Colonic mucosa (tissue), 4 donors: ENCODE measurements around the gene DIRAS1. TPM values are rescaled to one million over a fixed set of nuclear protein-coding genes. Genes with fewer than 3 reads are reported as not detected.

Experiments used
- DNase-seq: peaks from one replicate; pipeline ENCODE4 v3.0.0-alpha.2; 2020
- H3K27ac ChIP-seq: fragments of 200-600 bp; one replicate; pipeline ENCODE4 v1.8.0; 2021
- H3K27me3 ChIP-seq: fragments of 200-600 bp; one replicate; pipeline ENCODE4 v1.8.0; 2021
- H3K36me3 ChIP-seq: fragments of 200-600 bp; one replicate; pipeline ENCODE4 v1.8.0; 2021
- H3K4me1 ChIP-seq: fragments of 200-600 bp; one replicate; pipeline ENCODE4 v1.8.0; 2021; ENCODE audit warnings: mild to moderate bottlenecking
- H3K4me3 ChIP-seq: fragments of 200-600 bp; one replicate; pipeline ENCODE4 v1.8.0; 2021
- H3K9ac ChIP-seq, 2 donors: one replicate each; pipeline ENCODE4 v1.7.0; 2013; ENCODE audit warnings: control low read depth in 2 of 2, low read depth in 2 of 2, low read length in 2 of 2
- H3K9me3 ChIP-seq: fragments of 200-600 bp; one replicate; pipeline ENCODE4 v1.8.0; 2021
- CTCF ChIP-seq: fragments of 200-600 bp; IDR thresholded peaks from one replicate; pipeline ENCODE4 v1.8.0; 2022; ENCODE audit warnings: antibody characterized with exemption, mild to moderate bottlenecking
- intact Hi-C: fragments of 100-400 bp; cut with DNase I; formaldehyde crosslinking; loops from one replicate; pipeline ENCODE4 v1.14.1; 2022
- total RNA-seq, 2 donors: library from RNA; stranded (reverse); fragmentation: NEBNext Ultra II Directional in 1 of 2; extraction: Animal tissue kit (Norgen Biotek cat#: 25700) in 1 of 2; gene quantifications; one replicate each; pipeline ENCODE4 v1.2.1, GENCODE V29; 2021
- donor health status: healthy.
- donor health status: DM: no; HTN: no; CAD: no.
- donor health status: DM: no; HTN: no; CAD: no.

DIRAS1 gene
- total RNA-seq, 2 donors from 2014 or later, result 0.49 to 1.7 TPM

- H3K27me3 ChIP-seq, result peaks cover 36% of the 10 kb centered on the region
- DNase-seq, result no peak
These were observed 3.0 kb upstream of the DIRAS1 start for GRCh38 chr19:2724148-2724557.

DNA sequence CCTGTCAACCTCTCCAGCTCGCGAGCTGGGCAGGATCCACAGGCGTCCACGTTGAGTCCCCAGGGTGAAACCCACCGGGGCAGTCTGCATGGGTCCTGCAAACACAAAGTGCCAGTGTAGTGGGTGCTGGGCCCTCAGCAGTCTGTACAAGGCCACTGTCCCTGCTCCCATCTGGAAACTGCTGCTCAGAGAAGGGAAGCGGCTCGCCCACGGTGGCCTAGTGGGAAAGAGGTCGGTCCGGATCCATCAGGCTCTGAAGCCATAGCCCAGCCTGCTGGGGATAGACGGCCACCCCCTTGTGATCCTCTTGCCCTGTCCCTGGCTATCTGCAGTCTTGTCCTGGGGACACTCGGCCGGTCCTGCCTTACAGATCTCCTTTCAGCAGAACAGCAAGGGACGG, 2.6 kb upstream of the DIRAS1 start:
- Histone ChIP-seq H3K4me1 (no peaks in the 10 kb centered on the region), H3K9me3 (no peaks in the 10 kb centered on the region), H3K9ac (no peak overlapping the region), H3K27ac (no peak overlapping the region), H3K27me3 (peaks cover 36% of the 10 kb centered on the region), H3K4me3 (no peak overlapping the region), H3K36me3 (no peaks in the 10 kb centered on the region)
- no peak for TF ChIP-seq CTCF
- intact Hi-C loops, result no loop called here
- DNase-seq, result no peak

More at GRCh38 chr19:2724148-2724557, 3.0 kb upstream of the DIRAS1 start:
- intact Hi-C loops, result no loop called here
- H3K9ac ChIP-seq, result no peak overlapping the region
- no peak overlapping the region for H3K27ac ChIP-seq
- no peaks in the 10 kb centered on the region for H3K4me1 ChIP-seq
- H3K36me3 ChIP-seq, result no peaks in the 10 kb centered on the region
- no peaks in the 10 kb centered on the region for H3K9me3 ChIP-seq
- no peak overlapping the region for H3K4me3 ChIP-seq
- no peak for TF ChIP-seq CTCF

DNA sequence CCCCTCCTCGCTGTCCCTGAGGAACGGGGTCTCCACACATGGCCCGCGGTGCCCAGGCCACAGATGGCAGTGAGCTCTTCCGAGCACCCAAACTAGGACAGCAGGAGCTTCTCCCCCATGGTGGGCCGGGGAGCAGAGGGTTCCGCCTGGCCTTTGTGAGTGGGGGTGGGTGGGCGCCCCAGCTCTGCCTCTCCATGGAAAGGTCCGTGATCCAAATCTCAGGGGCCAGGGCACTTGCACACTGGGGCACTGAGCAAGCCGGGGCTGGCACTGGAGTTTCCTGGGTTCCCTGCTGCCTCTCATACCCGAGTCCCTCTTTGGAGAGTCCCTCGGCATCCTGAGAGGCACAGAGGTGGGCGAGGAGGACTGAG, 2.2 kb upstream of the DIRAS1 start:
- no peak for TF ChIP-seq CTCF
- H3K9me3 ChIP-seq, result no peaks in the 10 kb centered on the region
- H3K27me3 ChIP-seq, result peaks cover 36% of the 10 kb centered on the region
- H3K27ac ChIP-seq, result no peak overlapping the region
- no peak overlapping the region for H3K4me3 ChIP-seq
- no peak overlapping the region for H3K9ac ChIP-seq
- intact Hi-C loops, result no loop called here
- H3K4me1 ChIP-seq, result no peaks in the 10 kb centered on the region
- DNase-seq, result no peak
- no peaks in the 10 kb centered on the region for H3K36me3 ChIP-seq

DNA sequence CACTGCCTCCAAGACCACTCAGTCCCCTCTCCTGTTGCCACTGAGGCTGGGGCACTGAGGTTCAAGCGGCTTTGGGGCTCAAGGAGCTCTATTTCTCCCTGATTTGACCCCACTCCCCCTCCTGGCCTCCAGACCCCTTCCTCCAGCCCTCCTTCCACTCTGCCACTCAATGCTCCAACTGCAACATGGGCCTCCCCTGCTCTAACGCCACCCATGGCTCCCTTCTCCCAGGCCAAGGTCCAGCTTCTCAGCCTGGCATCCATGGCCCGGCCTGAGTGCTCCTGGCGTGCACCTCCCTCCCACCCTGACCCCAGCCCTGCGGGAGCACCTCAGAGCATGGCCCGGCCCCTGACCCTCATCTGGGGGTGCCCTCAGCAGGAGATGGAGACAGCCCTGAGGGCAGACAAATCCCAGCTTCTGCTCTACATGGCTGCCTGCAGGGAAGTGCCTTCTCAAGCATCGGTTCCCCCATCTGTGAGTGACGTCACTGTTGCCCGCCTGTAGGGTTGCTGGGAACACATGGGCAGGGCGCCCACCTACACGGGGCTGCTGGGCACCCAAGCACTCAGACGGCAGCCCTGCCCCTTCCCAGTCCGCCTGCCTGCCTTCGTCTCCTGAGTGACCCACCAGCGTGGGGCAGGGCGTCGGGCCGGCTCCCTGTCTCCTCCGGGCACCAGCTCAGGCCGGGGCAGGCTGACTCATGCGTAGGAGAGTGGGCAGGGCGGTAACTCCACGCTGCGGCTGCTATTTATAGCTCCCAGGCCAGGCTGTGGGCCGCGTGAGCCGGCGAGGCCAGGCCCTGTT, 1.6 kb upstream of the DIRAS1 start:
- Histone ChIP-seq H3K4me3 (no peak overlapping the region), H3K9me3 (no peaks in the 10 kb centered on the region), H3K27me3 (peaks cover 35% of the 10 kb centered on the region), H3K4me1 (no peaks in the 10 kb centered on the region), H3K9ac (no peak overlapping the region), H3K27ac (no peak overlapping the region), H3K36me3 (no peaks in the 10 kb centered on the region)
- intact Hi-C loops, result no loop called here
- no peak for TF ChIP-seq CTCF
- DNase-seq, result peak; percentile 32

GRCh38 chr19:2721570-2722540, 683 bp upstream of the DIRAS1 start:
- Histone ChIP-seq H3K4me3 (no peak overlapping the region), H3K36me3 (no peaks in the 10 kb centered on the region), H3K27me3 (peaks cover 27% of the 10 kb centered on the region), H3K9ac (no peak overlapping the region), H3K4me1 (no peaks in the 10 kb centered on the region), H3K27ac (no peak overlapping the region), H3K9me3 (no peaks in the 10 kb centered on the region)
- no peak for TF ChIP-seq CTCF
- intact Hi-C loops, result no loop called here
- no peak for DNase-seq
